Measurements from ENCODE around the gene PLEKHM3.

Gene PLEKHM3

DNA sequence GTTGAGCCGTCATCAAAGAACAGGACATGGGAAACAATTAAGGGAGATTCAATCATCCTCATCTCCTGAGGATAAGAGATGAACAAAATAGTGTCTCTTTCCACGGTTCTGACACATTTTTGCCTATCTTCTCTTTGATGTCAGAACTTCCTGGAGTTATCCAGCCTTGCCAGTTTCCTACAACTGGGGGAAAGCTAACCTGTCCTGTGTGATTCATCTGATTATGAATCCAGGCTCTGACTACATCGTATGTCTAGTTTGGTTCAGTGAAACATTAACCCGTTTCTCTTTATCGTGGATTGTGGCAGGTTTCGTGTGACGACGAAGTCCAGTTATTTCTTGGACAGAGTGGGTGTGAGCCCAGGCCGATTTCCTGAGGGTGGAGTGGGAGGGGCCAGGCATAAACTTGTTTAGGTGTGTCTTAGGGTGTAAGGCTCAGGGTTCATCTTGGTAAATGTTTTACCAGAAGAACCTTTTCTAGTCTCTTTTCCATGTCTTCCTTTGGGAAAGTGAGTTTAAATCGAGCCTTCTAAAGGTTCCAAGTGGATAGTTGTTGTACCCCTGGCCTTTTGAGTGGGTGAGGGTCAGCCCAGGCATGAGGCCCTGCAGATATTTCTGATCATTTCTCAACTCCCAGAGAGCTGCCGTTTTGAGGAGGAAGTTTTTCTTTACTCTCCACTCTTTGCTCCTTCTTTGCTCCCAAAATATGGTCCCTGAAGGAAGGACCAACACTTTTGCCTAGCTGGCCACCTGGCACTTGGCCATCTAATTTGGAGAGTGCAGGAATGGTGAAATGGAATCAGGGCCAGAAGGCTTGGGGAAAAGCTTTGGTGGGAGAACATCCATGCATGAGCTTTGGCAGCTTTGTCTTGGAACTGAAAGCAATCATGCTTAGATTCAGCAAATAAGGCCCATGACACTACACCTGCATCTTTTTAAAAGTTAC, 205.2 kb downstream of the PLEKHM3 start:
- Histone ChIP-seq H3K36me3 (peaks cover 0 to 5% (median 0%) of the 10 kb centered on the region in 3 donors), H3K4me1 (peaks cover 0 to 11% (median 8%) of the 10 kb centered on the region in 4 donors), H3K9me3 (no peaks in the 10 kb centered on the region), H3K27me3 (no peaks in the 10 kb centered on the region), H3K4me3 (no peak overlapping the region), H3K27ac (no peak overlapping the region)
- no peak for DNase-seq
- TF ChIP-seq, protein P1, sequence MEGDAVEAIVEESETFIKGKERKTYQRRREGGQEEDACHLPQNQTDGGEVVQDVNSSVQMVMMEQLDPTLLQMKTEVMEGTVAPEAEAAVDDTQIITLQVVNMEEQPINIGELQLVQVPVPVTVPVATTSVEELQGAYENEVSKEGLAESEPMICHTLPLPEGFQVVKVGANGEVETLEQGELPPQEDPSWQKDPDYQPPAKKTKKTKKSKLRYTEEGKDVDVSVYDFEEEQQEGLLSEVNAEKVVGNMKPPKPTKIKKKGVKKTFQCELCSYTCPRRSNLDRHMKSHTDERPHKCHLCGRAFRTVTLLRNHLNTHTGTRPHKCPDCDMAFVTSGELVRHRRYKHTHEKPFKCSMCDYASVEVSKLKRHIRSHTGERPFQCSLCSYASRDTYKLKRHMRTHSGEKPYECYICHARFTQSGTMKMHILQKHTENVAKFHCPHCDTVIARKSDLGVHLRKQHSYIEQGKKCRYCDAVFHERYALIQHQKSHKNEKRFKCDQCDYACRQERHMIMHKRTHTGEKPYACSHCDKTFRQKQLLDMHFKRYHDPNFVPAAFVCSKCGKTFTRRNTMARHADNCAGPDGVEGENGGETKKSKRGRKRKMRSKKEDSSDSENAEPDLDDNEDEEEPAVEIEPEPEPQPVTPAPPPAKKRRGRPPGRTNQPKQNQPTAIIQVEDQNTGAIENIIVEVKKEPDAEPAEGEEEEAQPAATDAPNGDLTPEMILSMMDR (IDR thresholded peaks at IDR 0.05) = no peak
- intact Hi-C loops (cut with DNase I; ENCODE audit: low total_unique reads) = no loop called here

DNA sequence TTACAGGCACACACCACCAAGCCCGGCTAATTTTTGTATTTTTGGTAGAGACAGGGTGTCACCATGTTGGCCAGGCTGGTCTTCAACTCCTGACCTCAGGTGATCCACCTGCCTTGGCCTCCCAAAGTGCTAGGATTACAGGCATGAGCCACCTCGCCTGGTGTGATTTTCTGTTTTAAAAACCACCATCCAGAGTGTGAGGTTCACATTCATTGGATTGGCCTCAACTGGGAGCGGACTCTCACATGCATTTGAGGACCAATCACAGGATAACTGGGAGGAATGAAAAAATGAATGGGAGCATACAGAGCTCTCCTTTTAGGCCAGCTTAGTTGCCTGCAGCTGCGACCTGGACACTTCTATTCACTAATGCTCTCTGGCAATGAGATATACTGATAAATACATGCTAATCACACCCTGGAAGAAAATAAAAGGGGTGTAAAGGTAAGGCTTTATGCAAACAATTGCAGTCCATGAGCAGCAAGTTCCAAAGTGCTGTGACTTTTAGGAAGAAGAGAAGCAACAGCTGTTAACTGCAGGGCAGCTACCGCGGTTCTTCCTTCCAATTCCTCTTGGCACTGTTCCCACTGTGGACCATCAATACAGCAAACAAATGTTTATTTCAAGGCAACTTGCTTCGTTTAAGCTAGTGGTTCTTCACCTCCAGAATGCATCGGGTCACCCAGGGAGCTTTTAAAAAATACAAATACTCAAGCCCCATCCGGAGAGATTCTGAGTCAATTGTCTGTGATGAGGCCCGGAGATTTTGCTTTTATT, 206.1 kb downstream of the PLEKHM3 start:
- H3K4me3 ChIP-seq = no peak overlapping the region
- TF ChIP-seq, protein P1 (IDR thresholded peaks at IDR 0.05) = no peak
- H3K9me3 ChIP-seq = no peaks in the 10 kb centered on the region
- no peak for DNase-seq
- intact Hi-C loops (cut with DNase I; ENCODE audit: low total_unique reads) = no loop called here
- no peak overlapping the region for H3K27ac ChIP-seq
- no peaks in the 10 kb centered on the region for H3K27me3 ChIP-seq
- peaks cover 0 to 5% (median 0%) of the 10 kb centered on the region in 3 donors for H3K36me3 ChIP-seq
- H3K4me1 ChIP-seq = peaks cover 0 to 3% (median under 1%) of the 10 kb centered on the region in 4 donors

DNA sequence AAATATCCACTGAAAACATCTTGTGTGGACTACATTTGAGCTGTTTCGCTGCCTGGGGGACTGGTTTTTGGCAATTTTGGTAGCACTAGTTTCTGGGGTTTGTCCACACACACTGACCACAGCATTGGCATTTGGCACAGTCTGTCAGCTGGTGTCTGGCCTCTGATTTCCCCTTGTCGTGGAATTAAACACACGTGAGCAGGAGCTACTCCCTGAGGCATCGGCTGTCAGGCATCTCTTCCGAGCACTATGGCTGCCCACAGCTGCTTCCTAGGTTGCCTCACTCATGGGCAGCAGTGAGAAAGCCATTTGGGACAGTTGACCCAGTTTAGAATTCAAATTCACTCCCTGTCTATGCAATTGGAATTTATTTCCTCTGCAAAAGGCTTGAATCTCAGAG, 208.8 kb downstream of the PLEKHM3 start:
- no peak overlapping the region for H3K4me3 ChIP-seq
- H3K36me3 ChIP-seq = no peaks in the 10 kb centered on the region
- H3K27ac ChIP-seq = no peak overlapping the region
- TF ChIP-seq, protein P1 (IDR thresholded peaks at IDR 0.05) = no peak
- H3K9me3 ChIP-seq = no peaks in the 10 kb centered on the region
- H3K27me3 ChIP-seq = no peaks in the 10 kb centered on the region
- intact Hi-C loops (cut with DNase I; ENCODE audit: low total_unique reads) = no loop called here
- no peaks in the 10 kb centered on the region for H3K4me1 ChIP-seq
- DNase-seq = no peak

DNA sequence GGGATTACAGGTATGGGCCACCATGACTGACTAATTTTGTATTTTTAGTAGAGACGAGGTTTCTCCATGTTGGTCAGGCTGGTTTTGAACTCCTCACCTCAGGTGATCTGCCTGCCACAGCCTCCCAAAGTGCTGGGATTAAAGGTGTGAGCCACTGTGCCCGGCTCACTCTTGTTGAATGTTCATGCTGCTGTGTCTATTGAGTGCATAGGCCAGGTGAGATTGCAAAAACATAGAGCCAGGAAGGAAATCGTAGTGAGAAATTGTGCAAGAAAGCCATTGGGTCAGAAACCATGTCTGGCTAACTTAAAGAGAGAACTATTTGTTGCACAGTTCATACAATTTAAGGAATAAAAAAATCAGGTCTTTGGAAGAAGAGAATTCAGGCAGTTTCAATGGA, 210.1 kb downstream of the PLEKHM3 start:
- no peak overlapping the region for H3K27ac ChIP-seq
- TF ChIP-seq, protein P1 (IDR thresholded peaks at IDR 0.05) = no peak
- intact Hi-C loops (cut with DNase I; ENCODE audit: low total_unique reads) = no loop called here
- H3K4me1 ChIP-seq = no peaks in the 10 kb centered on the region
- no peaks in the 10 kb centered on the region for H3K9me3 ChIP-seq
- no peak overlapping the region for H3K4me3 ChIP-seq
- H3K36me3 ChIP-seq = no peaks in the 10 kb centered on the region
- DNase-seq = no peak
- no peaks in the 10 kb centered on the region for H3K27me3 ChIP-seq

DNA sequence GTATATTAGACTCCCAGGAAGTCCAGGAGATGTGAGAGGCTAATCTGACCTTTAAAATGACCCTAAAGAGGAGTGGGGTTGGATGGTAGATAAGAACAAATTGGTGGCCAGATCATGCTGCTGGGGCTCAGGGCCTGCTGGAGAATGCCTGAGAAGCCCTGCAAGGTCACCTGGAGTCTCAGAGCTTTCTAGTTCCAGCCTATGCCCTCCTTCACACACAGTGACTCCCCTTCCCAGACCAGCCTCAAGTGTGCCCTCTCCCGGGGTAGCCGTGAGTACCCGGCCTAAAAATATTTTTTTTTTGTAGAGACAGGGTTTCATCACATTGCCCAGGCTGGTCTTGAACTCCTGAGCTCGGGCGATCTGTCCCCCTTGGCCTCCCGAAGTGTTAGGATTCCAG, 211.4 kb downstream of the PLEKHM3 start:
- TF ChIP-seq, protein P1 (IDR thresholded peaks at IDR 0.05) = no peak
- no peak overlapping the region for H3K27ac ChIP-seq
- no peaks in the 10 kb centered on the region for H3K4me1 ChIP-seq
- no peaks in the 10 kb centered on the region for H3K9me3 ChIP-seq
- H3K4me3 ChIP-seq = no peak overlapping the region
- intact Hi-C loops (cut with DNase I; ENCODE audit: low total_unique reads) = no loop called here
- H3K36me3 ChIP-seq = no peaks in the 10 kb centered on the region
- no peaks in the 10 kb centered on the region for H3K27me3 ChIP-seq
- no peak for DNase-seq

Data from tibial artery (tissue), 4 donors.